Activated B cell treated with CpG ODN at 0.5 μM for 24 hours (primary cell): ENCODE results near the gene MARCHF6. TPM values are rescaled to one million over a fixed set of nuclear protein-coding genes. Genes with fewer than 3 reads are reported as not detected.

Experiments used
- ATAC-seq: fragments of 200-7000 bp; cut with Tn5 transposase; one replicate; pipeline ENCODE4 v1.10.0; 2021; ENCODE audit warnings: low read depth, mild to moderate bottlenecking, moderate library complexity
- CTCF ChIA-PET: fragments of 350-600 bp; sonication (Branson Sonifier 250); formaldehyde crosslinking; loops from one replicate; lab custom pipeline; 2021; ENCODE audit warnings: antibody characterized with exemption; lab: Charles Lee
- POLR2A ChIA-PET: fragments of 350-600 bp; sonication (Branson Sonifier 250); formaldehyde crosslinking; loops from one replicate; lab custom pipeline; 2021; ENCODE audit warnings: antibody characterized with exemption; lab: Charles Lee
- DNase-seq: peaks from one replicate; pipeline ENCODE4 v3.0.0; 2022
- H3K27ac Mint-ChIP-seq: one replicate; pipeline ENCODE4 v1.8.0; 2020; ENCODE audit warnings: mixed read lengths
- H3K27me3 Mint-ChIP-seq: one replicate; pipeline ENCODE4 v1.8.0; 2021; ENCODE audit warnings: mixed read lengths
- H3K36me3 Mint-ChIP-seq: one replicate; pipeline ENCODE4 v1.8.0; 2021; ENCODE audit warnings: low read depth, mixed read lengths
- H3K4me1 Mint-ChIP-seq: one replicate; pipeline ENCODE4 v1.8.0; 2021; ENCODE audit warnings: mixed read lengths
- H3K4me3 Mint-ChIP-seq: one replicate; pipeline ENCODE4 v1.8.0; 2020; ENCODE audit warnings: mild to moderate bottlenecking, mixed read lengths
- H3K9me3 Mint-ChIP-seq: one replicate; pipeline ENCODE4 v1.8.0; 2020; ENCODE audit warnings: mixed read lengths
- CTCF ChIP-seq: fragments of 200-600 bp; IDR thresholded peaks from one replicate; pipeline ENCODE4 v1.8.0; 2022; ENCODE audit warnings: antibody characterized with exemption, mild to moderate bottlenecking
- intact Hi-C: fragments of 100-400 bp; cut with micrococcal nuclease; formaldehyde crosslinking; loops from one replicate; pipeline ENCODE4 v1.15.1; 2024
- total RNA-seq: library from RNA; stranded (reverse); gene quantifications from 2 replicates; pipeline ENCODE4 v1.2.3, GENCODE V29; 2022

The MARCHF6 gene
- total RNA-seq, 1 donor from 2014 or later, result 124 TPM

DNA sequence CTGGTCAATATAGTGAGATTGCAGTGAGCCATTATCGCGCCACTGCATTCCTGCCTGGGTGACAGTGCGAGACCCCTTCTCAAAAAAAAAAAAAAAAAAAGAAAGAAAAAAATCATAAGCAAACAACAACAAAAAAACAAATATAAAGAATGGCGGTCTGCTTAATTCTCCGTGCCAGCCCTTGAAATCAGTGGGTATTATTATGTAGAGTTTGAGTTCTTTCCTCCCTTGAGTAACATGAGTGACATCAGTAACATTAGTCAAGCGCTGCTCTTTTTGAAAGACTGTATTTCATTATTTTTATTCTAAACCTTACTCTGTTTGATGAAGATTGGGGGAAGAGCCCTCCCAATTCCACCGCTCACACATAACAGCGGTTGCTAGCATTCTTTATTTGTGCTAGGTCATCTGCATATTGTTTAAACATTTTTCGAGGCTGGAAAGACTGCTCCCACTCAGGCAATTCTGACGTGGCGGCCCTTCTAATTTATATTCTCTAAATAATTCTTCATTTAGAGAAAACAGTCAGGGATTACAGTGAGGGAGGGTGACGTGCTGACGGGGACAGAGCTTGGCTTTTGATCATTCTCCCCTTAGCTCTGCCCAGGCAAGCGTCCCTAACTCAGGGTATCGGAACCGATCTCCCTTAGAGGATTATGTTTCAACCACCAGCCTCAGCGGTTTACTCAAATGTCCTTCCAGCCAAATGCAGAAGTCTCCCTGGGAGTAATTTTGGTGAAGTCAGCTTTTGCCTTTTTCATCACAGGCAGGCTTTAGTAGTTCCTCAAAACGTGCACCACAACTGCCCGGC is 860 bp upstream of the MARCHF6 start:
- H3K9me3 Mint-ChIP-seq, result no peaks in the 10 kb centered on the region
- peak overlapping the region; percentile 91 for H3K4me3 Mint-ChIP-seq
- ATAC-seq (no peak), DNase-seq (no peak)
- H3K4me1 Mint-ChIP-seq, result peaks cover 43% of the 10 kb centered on the region
- TF ChIP-seq CTCF, result no peak
- H3K27ac Mint-ChIP-seq, result peak overlapping the region; percentile 94
- intact Hi-C loops, result loop anchor here (1.0 to 5.0 kb wide), 11 partner anchors 19 to 408 kb away; partner anchors contain the start of genes CCT5, DAP and ROPN1L
- no peaks in the 10 kb centered on the region for H3K27me3 Mint-ChIP-seq
- H3K36me3 Mint-ChIP-seq, result peaks cover 6% of the 10 kb centered on the region
- POLR2A ChIA-PET, result interaction anchor here (0.6 to 3.2 kb wide), 27 partner anchors 8 to 408 kb away, joined by 3 to 69 read pairs (median 5); partner anchors contain the start of genes ANKRD33B, ATPSCKMT, CCT5 and DAP
- CTCF ChIA-PET, result interaction anchor here (0.7 to 1.2 kb wide), 3 partner anchors 19 to 337 kb away, joined by 3 read pairs; no protein-coding TSS in a partner anchor

DNA sequence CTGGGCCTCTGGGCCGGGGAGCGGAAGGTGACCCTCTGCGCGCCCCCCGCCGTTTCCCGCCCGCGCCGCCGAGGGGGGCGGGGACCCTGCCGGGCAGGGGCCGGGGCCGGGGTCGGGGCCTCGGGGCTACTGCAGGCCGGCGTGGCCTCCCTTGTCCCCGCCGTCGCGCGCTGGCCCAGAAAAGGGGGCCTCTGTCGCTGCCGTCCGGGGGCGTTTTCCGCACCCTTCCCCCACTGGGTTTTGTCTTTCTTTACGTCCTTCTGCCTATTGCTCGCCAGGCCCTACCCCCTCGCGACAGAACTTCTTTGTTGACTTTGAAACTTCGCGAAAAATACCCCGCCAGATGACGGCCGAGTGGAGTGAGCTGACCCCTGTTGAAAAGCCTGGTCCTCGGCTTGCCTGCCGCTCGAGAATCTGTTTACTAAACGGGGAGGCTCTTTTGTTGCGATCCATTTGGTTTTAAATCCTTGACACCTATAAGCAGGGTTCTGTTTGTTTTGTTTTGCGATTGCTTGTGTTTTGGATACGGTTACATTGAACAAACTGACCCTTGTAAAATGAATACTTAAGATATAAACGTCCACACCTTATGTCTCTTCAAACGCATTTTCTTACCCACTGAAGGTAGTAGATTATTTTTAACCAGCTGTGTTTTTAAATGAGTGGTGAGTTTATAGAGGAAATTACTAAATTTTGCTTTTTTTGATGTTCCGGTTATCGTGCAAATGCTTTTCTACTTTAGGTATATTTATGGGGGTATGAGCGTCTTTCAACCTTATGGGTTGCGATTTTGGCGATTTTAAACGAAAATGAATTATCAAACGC is 765 bp downstream of the MARCHF6 start:
- Mint-ChIP-seq H3K4me1 (peaks cover 52% of the 10 kb centered on the region), H3K27ac (peak overlapping the region; percentile 98), H3K36me3 (peaks cover 7% of the 10 kb centered on the region), H3K4me3 (peak overlapping the region; percentile 98), H3K9me3 (no peaks in the 10 kb centered on the region), H3K27me3 (no peaks in the 10 kb centered on the region)
- DNase-seq (no peak), ATAC-seq (peak; percentile 8)
- ChIA-PET POLR2A (interaction anchor here (0.6 to 3.2 kb wide), 20 partner anchors 9 to 407 kb away, joined by 3 to 69 read pairs (median 6); partner anchors contain the start of genes ATPSCKMT, CCT5, DAP and ROPN1L), CTCF (interaction anchor here (0.9 to 1.2 kb wide), 4 partner anchors 10 to 335 kb away, joined by 3 to 4 read pairs (median 3); no protein-coding TSS in a partner anchor)
- no peak for TF ChIP-seq CTCF
- intact Hi-C loops, result loop anchor here (2.0 to 5.0 kb wide), 3 partner anchors 17 to 378 kb away; no protein-coding TSS in a partner anchor

GRCh38 chr5:10355071-10355889 is 1.8 kb downstream of the MARCHF6 start:
- CTCF ChIA-PET, result interaction anchor here (0.9 to 1.0 kb wide), 2 partner anchors 9 to 71 kb away, joined by 3 to 4 read pairs; no protein-coding TSS in a partner anchor
- DNase-seq (no peak), ATAC-seq (peak; percentile 9)
- Mint-ChIP-seq H3K27ac (peak overlapping the region; percentile 98), H3K27me3 (no peaks in the 10 kb centered on the region), H3K9me3 (no peaks in the 10 kb centered on the region), H3K4me1 (peaks cover 60% of the 10 kb centered on the region), H3K36me3 (peaks cover 12% of the 10 kb centered on the region), H3K4me3 (peak overlapping the region; percentile 98)
- POLR2A ChIA-PET, result interaction anchor here (0.6 to 3.2 kb wide), 2 partner anchors 105 to 394 kb away, joined by 6 to 69 read pairs; partner anchors contain the start of genes ATPSCKMT and CCT5
- no peak for TF ChIP-seq CTCF
- intact Hi-C loops, result loop anchor here (2.0 kb wide), 1 partner anchor 16 kb away; no protein-coding TSS in a partner anchor

DNA sequence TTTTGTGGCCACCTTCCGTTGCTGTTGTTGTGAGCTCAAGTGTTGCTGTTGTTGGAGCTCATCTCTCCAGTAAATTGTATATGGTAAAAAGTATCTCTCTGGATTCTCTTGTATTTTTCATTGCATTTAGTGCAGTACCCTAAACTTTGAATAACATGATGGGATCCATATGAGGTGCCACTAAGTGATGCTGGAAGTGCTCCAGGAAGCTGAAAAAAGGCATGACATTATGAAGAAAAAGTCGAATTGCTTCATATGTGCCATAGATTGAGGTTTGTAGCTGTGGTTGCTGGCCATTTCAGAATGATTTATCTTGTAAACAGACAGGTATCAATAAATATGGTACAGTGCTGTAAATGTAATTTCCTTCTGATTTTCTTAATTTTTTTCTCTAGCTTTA is 5.5 kb downstream of the MARCHF6 start:
- ATAC-seq (no peak), DNase-seq (no peak)
- ChIA-PET POLR2A (no interaction called here), CTCF (no interaction called here)
- no peak for TF ChIP-seq CTCF
- Mint-ChIP-seq H3K27me3 (no peaks in the 10 kb centered on the region), H3K36me3 (peaks cover 14% of the 10 kb centered on the region), H3K27ac (no peak overlapping the region), H3K4me1 (peaks cover 78% of the 10 kb centered on the region), H3K4me3 (no peak overlapping the region), H3K9me3 (no peaks in the 10 kb centered on the region)
- intact Hi-C loops, result no loop called here
